Ureter (tissue), 1 donor: ENCODE measurements around the gene TMEM131. TPM values are rescaled to one million over a fixed set of nuclear protein-coding genes. Genes with fewer than 3 reads are reported as not detected.
"Not testable (repeated sequence)": the region's sequence is repeated elsewhere in the genome, so short reads cannot be mapped to it uniquely, and the experiment has no call there.

Source experiments
- DNase-seq: peaks from one replicate; pipeline ENCODE4 v3.0.0-alpha.2; 2020; ENCODE audit warnings: low spot score
- total RNA-seq: library from RNA; stranded (reverse); gene quantifications from one replicate; pipeline ENCODE4 v1.2.4, GENCODE V29; 2023
- donor health status: DM: yes; HTN: yes; CAD: no.

The TMEM131 gene
- total RNA-seq, 1 donor from 2014 or later = 67.7 TPM

GRCh38 chr2:97911206-97911921 lies 84.4 kb downstream of the TMEM131 start:
- no peak for DNase-seq

GRCh38 chr2:97910403-97911205 lies 85.1 kb downstream of the TMEM131 start:
- DNase-seq = no peak

- no peak for DNase-seq
Measured at GRCh38 chr2:97908208-97908676, 87.5 kb downstream of the TMEM131 start.

GRCh38 chr2:97907369-97908100 lies 88.2 kb downstream of the TMEM131 start:
- no peak for DNase-seq

- DNase-seq = no peak
Measured at GRCh38 chr2:97906307-97906706, 89.4 kb downstream of the TMEM131 start.

GRCh38 chr2:97905294-97905693 lies 90.5 kb downstream of the TMEM131 start:
- no peak for DNase-seq

GRCh38 chr2:97901862-97902261 lies 93.9 kb downstream of the TMEM131 start:
- no peak for DNase-seq

GRCh38 chr2:97900806-97901205 lies 94.9 kb downstream of the TMEM131 start:
- DNase-seq = no peak

GRCh38 chr2:97893042-97893441 lies 102.7 kb downstream of the TMEM131 start:
- DNase-seq = not testable (repeated sequence)

GRCh38 chr2:97891611-97892010 lies 104.1 kb downstream of the TMEM131 start:
- no peak for DNase-seq

- DNase-seq = no peak
Measured at GRCh38 chr2:97889156-97889555, 106.6 kb downstream of the TMEM131 start.

GRCh38 chr2:97885841-97886240 lies 109.9 kb downstream of the TMEM131 start:
- DNase-seq = no peak

GRCh38 chr2:97880334-97880733 lies 115.4 kb downstream of the TMEM131 start:
- DNase-seq = no peak

GRCh38 chr2:97878865-97879264 lies 116.9 kb downstream of the TMEM131 start:
- no peak for DNase-seq

GRCh38 chr2:97878317-97878716 lies 117.4 kb downstream of the TMEM131 start:
- DNase-seq = not testable (repeated sequence)

- no peak for DNase-seq
Measured at GRCh38 chr2:97871096-97871780, 124.5 kb downstream of the TMEM131 start.

- DNase-seq = no peak
Measured at GRCh38 chr2:97870396-97870843, 125.3 kb downstream of the TMEM131 start.

GRCh38 chr2:97869722-97870346 lies 125.9 kb downstream of the TMEM131 start:
- no peak for DNase-seq

GRCh38 chr2:97868986-97869721 lies 126.6 kb downstream of the TMEM131 start:
- DNase-seq = no peak

GRCh38 chr2:97863829-97864228 lies 131.9 kb downstream of the TMEM131 start:
- DNase-seq = no peak
